ENCODE results near the gene ASCL5. TPM values are rescaled to one million over a fixed set of nuclear protein-coding genes. Genes with fewer than 3 reads are reported as not detected.
A peak's percentile ranks its signal among the peaks of the same experiment; 100 is the strongest.

ASCL5 gene
- total RNA-seq, 1 donor from 2014 or later = not detected

- ATAC-seq (no peak), DNase-seq (ENCODE audit: low spot score) (no peak)
- intact Hi-C loops (cut with DNase I) = no loop called here
These were observed 11.4 kb upstream of the ASCL5 start for GRCh38 chr1:201138311-201138840.

- peak; percentile 73 for DNase-seq (ENCODE audit: low spot score)
- intact Hi-C loops (cut with DNase I) = no loop called here
- peak; percentile 74 for ATAC-seq
These were observed 10.8 kb upstream of the ASCL5 start for GRCh38 chr1:201137579-201138310.

- ATAC-seq = no peak
- intact Hi-C loops (cut with DNase I) = no loop called here
- no peak for DNase-seq (ENCODE audit: low spot score)
These were observed 10.0 kb upstream of the ASCL5 start for GRCh38 chr1:201137024-201137392.

GRCh38 chr1:201136355-201137023 is 9.5 kb upstream of the ASCL5 start:
- ATAC-seq (no peak), DNase-seq (ENCODE audit: low spot score) (no peak)
- intact Hi-C loops (cut with DNase I) = no loop called here

- intact Hi-C loops (cut with DNase I) = no loop called here
- DNase-seq (ENCODE audit: low spot score) = no peak
- ATAC-seq = no peak
These were observed 7.4 kb upstream of the ASCL5 start for GRCh38 chr1:201134405-201134804.

- intact Hi-C loops (cut with DNase I) = no loop called here
- ATAC-seq (no peak), DNase-seq (ENCODE audit: low spot score) (no peak)
These were observed 4.4 kb upstream of the ASCL5 start for GRCh38 chr1:201131398-201131797.

- no peak for ATAC-seq
- intact Hi-C loops (cut with DNase I) = no loop called here
- no peak for DNase-seq (ENCODE audit: low spot score)
These were observed 2.0 kb upstream of the ASCL5 start for GRCh38 chr1:201128962-201129361.

- intact Hi-C loops (cut with DNase I) = no loop called here
- DNase-seq (ENCODE audit: low spot score) (no peak), ATAC-seq (no peak)
These were observed 1.5 kb upstream of the ASCL5 start for GRCh38 chr1:201128476-201128875.

- intact Hi-C loops (cut with DNase I) = no loop called here
- no peak for ATAC-seq
- no peak for DNase-seq (ENCODE audit: low spot score)
These were observed 921 bp upstream of the ASCL5 start for GRCh38 chr1:201127755-201128455.

- intact Hi-C loops (cut with DNase I) = no loop called here
- no peak for DNase-seq (ENCODE audit: low spot score)
- ATAC-seq = no peak
These were observed 537 bp downstream of the ASCL5 start for GRCh38 chr1:201126463-201126831.

- intact Hi-C loops (cut with DNase I) = no loop called here
- ATAC-seq (no peak), DNase-seq (ENCODE audit: low spot score) (no peak)
These were observed 1.2 kb downstream of the ASCL5 start for GRCh38 chr1:201125800-201126199.

- intact Hi-C loops (cut with DNase I) = no loop called here
- ATAC-seq (no peak), DNase-seq (ENCODE audit: low spot score) (no peak)
These were observed 2.0 kb downstream of the ASCL5 start for GRCh38 chr1:201125019-201125418.

- intact Hi-C loops (cut with DNase I) = no loop called here
These were observed 3.1 kb downstream of the ASCL5 start for GRCh38 chr1:201123866-201124265.

GRCh38 chr1:201122321-201122957 is 4.5 kb downstream of the ASCL5 start:
- ATAC-seq (no peak), DNase-seq (ENCODE audit: low spot score) (no peak)
- intact Hi-C loops (cut with DNase I) = no loop called here

More at GRCh38 chr1:201123866-201124265, 3.1 kb downstream of the ASCL5 start:
- no peak for ATAC-seq
- DNase-seq (ENCODE audit: low spot score) = no peak

- peak; percentile 59 for ATAC-seq
- intact Hi-C loops (cut with DNase I) = no loop called here
- no peak for DNase-seq (ENCODE audit: low spot score)
These were observed 7.5 kb downstream of the ASCL5 start for GRCh38 chr1:201119206-201120197.

GRCh38 chr1:201116091-201116490 is 10.9 kb downstream of the ASCL5 start:
- intact Hi-C loops (cut with DNase I) = no loop called here
- DNase-seq (ENCODE audit: low spot score) (no peak), ATAC-seq (no peak)

- DNase-seq (ENCODE audit: low spot score) (no peak), ATAC-seq (no peak)
- intact Hi-C loops (cut with DNase I) = no loop called here
These were observed 11.5 kb downstream of the ASCL5 start for GRCh38 chr1:201115390-201115937.

Data from sciatic nerve (tissue), 2 donors.